Hindlimb muscle (tissue), 1 donor: ENCODE data around the gene UCHL3. TPM values are rescaled to one million over a fixed set of nuclear protein-coding genes. Genes with fewer than 3 reads are reported as not detected.

Experiments used
- DNase-seq: peaks from one replicate; pipeline ENCODE4 v3.0.0-alpha.2; 2013
- polyA plus RNA-seq: library from polyadenylated mRNA; unstranded; fragments of 120-200 nt; gene quantifications from one replicate; pipeline ENCODE4 v1.2.1, GENCODE V29; 2013; ENCODE audit not compliant: insufficient read length

Gene UCHL3
- polyA plus RNA-seq, 1 donor, result 14.3 TPM

- DNase-seq, result peak; percentile 30
These were observed 572 bp downstream of the UCHL3 start for GRCh38 chr13:75550159-75550567.

DNA sequence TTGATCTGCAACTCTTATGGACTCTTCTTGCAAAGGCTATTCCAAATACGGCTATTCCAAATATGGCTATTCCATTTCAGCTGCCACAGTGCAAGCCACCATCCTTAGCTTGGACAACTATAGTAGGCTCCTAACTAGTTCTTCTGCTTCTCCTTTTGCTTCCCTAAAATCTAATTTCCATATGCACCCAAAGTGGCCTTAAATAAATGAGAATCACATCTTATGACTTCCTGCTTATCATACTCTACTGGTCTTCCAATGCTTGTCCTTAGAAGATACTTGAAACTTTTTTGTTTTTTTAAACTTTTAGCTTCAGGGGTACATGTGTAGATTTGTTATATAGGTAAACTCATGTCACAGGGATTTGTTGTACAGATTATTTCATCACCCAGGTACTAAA lies 4.9 kb downstream of the UCHL3 start:
- no peak for DNase-seq

GRCh38 chr13:75554981-75555380 lies 5.4 kb downstream of the UCHL3 start:
- DNase-seq, result no peak

DNA sequence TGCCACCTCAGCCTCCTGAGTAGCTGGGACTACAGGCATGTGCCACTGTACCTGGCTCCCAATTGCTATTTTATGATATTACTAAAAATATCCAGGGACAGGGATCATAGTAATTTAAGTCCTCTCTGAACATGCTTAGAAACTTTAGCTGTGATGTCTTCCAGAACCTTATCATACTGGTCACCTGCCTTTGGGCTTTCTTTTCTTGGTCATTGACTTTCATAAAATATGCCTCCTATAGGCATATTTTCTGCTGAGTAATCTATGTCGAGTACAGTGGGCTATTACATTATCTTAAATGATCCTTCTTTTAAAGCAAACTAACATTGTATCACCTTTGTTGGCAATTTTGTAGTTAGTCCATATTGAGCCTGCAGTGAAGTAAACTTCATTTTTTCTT lies 6.2 kb downstream of the UCHL3 start:
- no peak for DNase-seq

GRCh38 chr13:75556961-75557360 lies 7.4 kb downstream of the UCHL3 start:
- no peak for DNase-seq

DNA sequence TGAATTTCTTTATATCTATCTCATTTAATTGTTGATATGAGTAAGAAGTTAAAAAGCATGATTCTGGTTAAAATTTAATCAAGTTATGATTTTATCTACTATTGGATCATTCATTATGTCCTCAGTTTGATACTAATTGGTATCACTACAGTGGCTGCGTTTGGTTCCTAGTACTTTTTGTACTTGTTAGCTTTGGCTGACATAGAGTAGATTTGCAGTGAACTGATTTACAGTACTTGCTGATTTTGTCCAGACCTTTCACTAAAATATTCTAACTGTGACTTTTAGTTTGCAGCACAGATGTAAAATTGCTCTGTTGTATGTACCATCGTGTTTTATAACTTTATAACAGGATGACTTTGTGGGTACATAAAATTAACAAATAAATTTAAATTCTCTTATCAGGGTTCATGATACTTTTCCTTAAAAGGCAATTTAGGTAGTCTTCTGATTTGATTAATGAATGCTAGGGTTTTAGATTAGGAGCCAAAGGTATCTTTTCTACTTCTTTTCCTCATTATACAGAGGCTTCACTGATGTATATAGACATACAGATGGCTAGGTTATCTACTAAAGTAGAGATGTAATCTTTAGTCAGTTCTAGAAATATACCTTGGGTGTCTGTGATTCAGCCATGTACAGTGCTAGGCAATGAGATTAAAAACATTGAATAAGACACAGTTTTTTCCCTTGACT lies 8.7 kb downstream of the UCHL3 start:
- no peak for DNase-seq

GRCh38 chr13:75566658-75567057 lies 17.1 kb downstream of the UCHL3 start:
- DNase-seq, result no peak

DNA sequence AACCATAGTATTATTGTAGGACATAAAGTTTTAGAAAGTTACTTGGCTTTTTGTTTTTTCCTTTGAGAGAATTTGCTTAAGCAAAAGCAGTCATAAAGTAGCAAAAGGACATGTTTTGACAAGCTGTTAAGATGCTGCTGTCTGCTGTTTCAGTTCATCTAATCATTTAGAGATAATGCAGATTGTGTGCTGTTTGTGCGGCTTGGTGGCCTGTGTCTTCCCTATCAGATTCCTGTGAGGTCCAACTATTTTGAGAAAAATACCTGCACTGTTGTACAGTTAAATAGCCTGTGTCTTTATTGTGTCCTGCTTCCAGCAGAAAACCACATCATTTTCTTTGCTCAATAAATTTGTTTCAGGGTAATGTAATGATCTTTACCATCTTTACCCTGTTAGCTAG lies 20.0 kb downstream of the UCHL3 start:
- DNase-seq, result no peak

GRCh38 chr13:75579529-75579928 lies 29.9 kb downstream of the UCHL3 start:
- DNase-seq, result no peak

DNA sequence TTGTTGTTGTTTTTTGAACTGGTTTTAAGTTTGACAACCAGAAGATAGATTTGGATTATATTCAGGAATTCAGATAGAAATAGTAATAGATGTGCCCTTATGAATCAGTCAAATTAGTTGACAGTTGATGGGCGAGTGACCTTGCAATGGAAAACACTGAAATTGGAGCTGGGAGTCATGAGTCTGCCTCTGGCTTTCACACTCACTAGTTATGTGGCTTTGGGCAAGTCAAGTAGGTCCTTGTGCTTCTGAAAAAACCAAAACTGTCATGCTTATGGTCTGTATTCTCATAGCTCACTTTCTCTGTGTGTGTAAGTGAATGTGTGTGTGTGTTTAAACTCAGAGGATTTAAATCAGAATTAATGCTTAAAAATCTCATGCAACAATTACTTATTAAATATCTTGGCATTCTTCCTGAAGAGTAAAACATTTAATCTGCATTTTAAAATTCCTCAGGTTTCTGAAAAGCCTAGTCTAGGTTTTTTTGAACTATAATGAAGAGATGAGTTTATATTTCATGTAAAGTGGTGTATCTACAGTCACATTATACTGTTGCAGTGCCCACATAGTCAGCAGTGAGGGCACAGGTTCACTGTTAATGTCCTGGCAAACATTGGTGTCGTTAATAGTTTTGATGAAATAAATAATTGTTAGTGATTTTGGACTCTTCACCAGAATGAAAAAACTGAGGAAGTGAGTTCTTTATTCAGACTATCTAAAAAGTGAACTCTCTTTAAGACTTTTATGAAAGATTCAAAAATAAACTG lies 32.5 kb downstream of the UCHL3 start:
- peak; percentile 23 for DNase-seq

GRCh38 chr13:75583091-75583490 lies 33.5 kb downstream of the UCHL3 start:
- DNase-seq, result no peak

DNA sequence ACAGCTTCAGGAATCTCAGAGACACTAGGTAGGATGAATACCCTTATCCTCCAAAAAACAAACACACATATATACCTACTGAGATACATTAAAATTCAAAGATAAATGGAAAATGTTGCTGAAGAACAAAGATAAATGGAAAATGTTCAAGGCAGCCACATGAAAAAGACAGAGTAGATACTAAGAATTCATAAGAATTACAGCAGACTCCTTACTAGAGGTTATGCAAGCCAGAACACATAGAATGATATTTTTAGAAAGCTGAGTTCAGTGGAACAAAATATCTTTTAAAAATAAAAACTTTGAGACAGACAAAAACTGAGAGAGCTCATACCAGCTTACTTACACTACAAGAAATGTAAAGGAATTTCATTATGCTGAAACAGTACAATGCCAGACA lies 35.6 kb downstream of the UCHL3 start:
- no peak for DNase-seq

DNA sequence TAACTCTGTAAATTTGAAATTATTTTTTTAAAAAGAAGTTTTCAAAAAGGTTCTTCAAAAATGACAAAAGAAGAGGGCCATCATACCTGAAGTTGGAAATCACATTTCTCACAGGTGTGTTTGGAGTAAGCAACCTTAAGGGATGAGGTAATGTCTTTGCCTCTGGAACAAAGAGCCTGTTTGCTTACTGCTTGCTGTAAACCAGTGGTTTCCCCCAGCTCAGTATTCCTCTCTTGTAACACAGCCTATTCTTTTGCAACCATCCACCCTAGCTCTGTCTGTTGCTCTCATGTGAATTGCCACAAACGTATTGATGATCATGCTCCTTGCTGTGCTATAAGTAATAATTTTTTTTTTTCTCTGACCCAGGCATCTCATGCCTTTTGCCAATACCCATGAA lies 38.1 kb downstream of the UCHL3 start:
- DNase-seq, result no peak

GRCh38 chr13:75596657-75597182 lies 47.1 kb downstream of the UCHL3 start:
- DNase-seq, result no peak

DNA sequence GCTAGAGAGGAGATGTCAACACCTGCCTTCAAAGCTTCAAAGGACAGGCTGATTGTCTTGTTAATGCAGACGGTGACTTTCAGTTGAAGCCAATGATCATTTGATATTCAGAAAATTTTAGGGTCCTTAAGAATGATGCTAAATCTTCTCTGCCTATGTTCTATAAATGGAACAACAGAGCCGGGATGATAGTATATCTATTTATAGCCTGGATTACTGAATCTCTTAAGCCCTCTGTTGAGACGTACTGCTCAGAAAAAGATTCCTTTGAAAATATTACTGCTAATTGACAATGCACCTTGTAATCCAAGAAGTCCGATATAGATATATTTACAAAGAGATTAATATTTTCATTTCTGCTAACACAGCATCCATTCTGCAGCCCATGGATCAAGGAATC lies 50.8 kb downstream of the UCHL3 start:
- DNase-seq, result no peak

DNA sequence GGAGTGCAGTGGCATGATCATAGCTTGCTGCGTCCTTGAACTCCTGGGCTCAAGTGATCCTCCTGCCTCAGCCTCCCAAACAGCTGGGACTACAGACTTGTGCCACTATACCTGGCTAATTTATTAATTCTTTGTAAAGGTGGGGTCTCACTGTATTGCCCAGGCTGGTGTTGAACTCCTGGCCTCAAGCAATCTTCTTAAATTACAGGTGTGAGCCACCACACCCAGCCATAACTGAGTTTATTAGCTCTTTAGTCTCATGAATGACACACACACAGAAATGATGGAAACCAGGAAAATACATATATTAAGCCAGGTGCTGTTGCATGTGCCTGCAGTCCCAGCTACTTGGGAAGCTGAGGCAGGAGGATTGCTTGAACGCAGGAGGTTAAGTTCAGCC lies 53.4 kb downstream of the UCHL3 start:
- no peak for DNase-seq

GRCh38 chr13:75607447-75607846 lies 57.9 kb downstream of the UCHL3 start:
- no peak for DNase-seq

- no peak for DNase-seq
These were observed 60.9 kb downstream of the UCHL3 start for GRCh38 chr13:75610466-75610865.

GRCh38 chr13:75612354-75612753 lies 62.8 kb downstream of the UCHL3 start:
- no peak for DNase-seq

- DNase-seq, result no peak
These were observed 67.6 kb downstream of the UCHL3 start for GRCh38 chr13:75617230-75617629.

- DNase-seq, result no peak
These were observed 68.7 kb downstream of the UCHL3 start for GRCh38 chr13:75618308-75618707.

- DNase-seq, result no peak
These were observed 70.4 kb downstream of the UCHL3 start for GRCh38 chr13:75620020-75620419.

- DNase-seq, result no peak
These were observed 71.6 kb downstream of the UCHL3 start for GRCh38 chr13:75621147-75621546.

DNA sequence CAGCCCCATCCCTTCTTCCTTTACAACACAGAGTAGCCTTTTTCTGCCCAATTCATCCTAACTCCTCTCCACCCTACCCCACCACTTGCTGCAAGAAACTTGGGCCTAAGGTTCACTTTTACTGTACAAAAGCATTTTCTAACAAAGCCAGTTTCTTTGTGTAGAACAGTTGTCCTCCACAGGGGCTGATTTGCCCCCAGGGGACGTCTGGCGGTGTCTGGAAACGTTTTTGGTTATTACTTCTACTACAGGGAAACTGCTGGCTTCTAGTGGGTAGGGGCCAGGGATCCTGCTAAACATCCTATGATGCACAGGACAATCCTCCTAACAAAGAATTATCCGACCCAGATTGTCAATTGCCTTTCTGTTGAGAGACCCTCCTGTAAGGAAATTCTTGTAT lies 79.2 kb downstream of the UCHL3 start:
- no peak for DNase-seq
